Vagina (tissue), 2 donors: Measurements from ENCODE around the gene CABCOCO1. TPM values are rescaled to one million over a fixed set of nuclear protein-coding genes. Genes with fewer than 3 reads are reported as not detected.
A peak's percentile ranks its signal among the peaks of the same experiment; 100 is the strongest.

Experiments used
- DNase-seq, 2 donors: peaks; one replicate each; pipeline ENCODE4 v3.0.0-alpha.2; 2017; ENCODE audit errors: extremely low spot score in 2 of 2
- H3K27ac ChIP-seq: fragments of 200-600 bp; sonication (generic); one replicate; pipeline ENCODE4 v1.5.1; 2019
- H3K27me3 ChIP-seq: fragments of 200-600 bp; sonication (generic); one replicate; pipeline ENCODE4 v1.5.1; 2019
- H3K36me3 ChIP-seq, 2 donors: fragments of 200-600 bp; sonication (generic); one replicate each; pipeline ENCODE4 v1.5.1; 2017 to 2019
- H3K4me1 ChIP-seq: fragments of 200-600 bp; sonication (generic); one replicate; pipeline ENCODE4 v1.5.1; 2019
- H3K4me3 ChIP-seq, 2 donors: fragments of 200-600 bp; sonication (generic); 1 replicate in 1 of 2; 2 replicates in 1 of 2; pipeline ENCODE4 v1.5.1; 2016 to 2019
- H3K9me3 ChIP-seq: fragments of 200-600 bp; sonication (generic); one replicate; pipeline ENCODE4 v1.5.1; 2019
- CTCF ChIP-seq, 3 experiments: fragments of 450-650 bp in 2 of 3; fragments of 200-600 bp in 1 of 3; sonication (generic) in 1 of 3; IDR thresholded peaks; one replicate each; pipeline ENCODE4 v1.5.1; 2017 to 2019; ENCODE audit warnings: antibody characterized with exemption in 3 of 3, mild to moderate bottlenecking in 2 of 3, moderate library complexity in 2 of 3
- POLR2A ChIP-seq, 2 donors: fragments of 450-650 bp; IDR thresholded peaks; one replicate each; pipeline ENCODE4 v1.6.1; 2017; ENCODE audit warnings: antibody characterized with exemption in 2 of 2, mild to moderate bottlenecking in 2 of 2, moderate library complexity in 2 of 2
- POLR2AphosphoS5 ChIP-seq, 2 donors: sonication (generic); formaldehyde crosslinking; IDR thresholded peaks; one replicate each; pipeline ENCODE4 v1.9.0; 2017; ENCODE audit warnings: antibody characterized with exemption in 2 of 2, mild to moderate bottlenecking in 2 of 2, low read depth in 1 of 2; ENCODE audit not compliant: insufficient read depth in 1 of 2
- intact Hi-C: fragments of 100-400 bp; cut with DNase I; formaldehyde crosslinking; loops from one replicate; pipeline ENCODE4 v1.15.1; 2023
- total RNA-seq: library from RNA; depleted of rRNA; stranded (reverse); fragments of >200 nt; gene quantifications from one replicate; pipeline ENCODE4 v1.2.3, GENCODE V29; 2016

The CABCOCO1 gene
- total RNA-seq, 1 donor from 2014 or later = not detected

- DNase-seq = no peak
- Histone ChIP-seq H3K9me3 (no peaks in the 10 kb centered on the region), H3K4me1 (peaks cover 16% of the 10 kb centered on the region), H3K27ac (no peak overlapping the region), H3K4me3 (no peak overlapping the region), H3K36me3 (no peaks in the 10 kb centered on the region), H3K27me3 (no peaks in the 10 kb centered on the region)
- intact Hi-C loops = no loop called here
- TF ChIP-seq POLR2A (IDR thresholded peaks at IDR 0.05) (no peak), CTCF (IDR thresholded peaks at IDR 0.05) (no peak), POLR2AphosphoS5 (IDR thresholded peaks at IDR 0.05; ENCODE audit: insufficient read depth in 1 of 2, low read depth in 1 of 2) (no peak)
Measured at GRCh38 chr10:61627266-61627665, 35.5 kb upstream of the CABCOCO1 start.

GRCh38 chr10:61628151-61628874 is 34.4 kb upstream of the CABCOCO1 start:
- TF ChIP-seq CTCF (IDR thresholded peaks at IDR 0.05) (no peak), POLR2AphosphoS5 (IDR thresholded peaks at IDR 0.05; ENCODE audit: insufficient read depth in 1 of 2, low read depth in 1 of 2) (no peak), POLR2A (IDR thresholded peaks at IDR 0.05) (no peak)
- Histone ChIP-seq H3K27me3 (no peaks in the 10 kb centered on the region), H3K4me3 (no peak overlapping the region), H3K36me3 (no peaks in the 10 kb centered on the region), H3K27ac (no peak overlapping the region), H3K4me1 (peaks cover 9% of the 10 kb centered on the region), H3K9me3 (no peaks in the 10 kb centered on the region)
- intact Hi-C loops = no loop called here
- no peak for DNase-seq

- no peak overlapping the region for H3K4me3 ChIP-seq
- H3K27ac ChIP-seq = no peak overlapping the region
- DNase-seq = no peak
- H3K9me3 ChIP-seq = no peaks in the 10 kb centered on the region
- H3K27me3 ChIP-seq = no peaks in the 10 kb centered on the region
- H3K36me3 ChIP-seq = no peaks in the 10 kb centered on the region
- TF ChIP-seq POLR2AphosphoS5 (IDR thresholded peaks at IDR 0.05; ENCODE audit: insufficient read depth in 1 of 2, low read depth in 1 of 2) = peak in 1 of 2 donors; percentile 27
- TF ChIP-seq POLR2A (IDR thresholded peaks at IDR 0.05) = no peak
- no peak for TF ChIP-seq CTCF (IDR thresholded peaks at IDR 0.05)
- peaks cover 6% of the 10 kb centered on the region for H3K4me1 ChIP-seq
- intact Hi-C loops = no loop called here
Measured at GRCh38 chr10:61628875-61629513, 33.7 kb upstream of the CABCOCO1 start.

- H3K4me3 ChIP-seq = no peak overlapping the region
- TF ChIP-seq POLR2A (IDR thresholded peaks at IDR 0.05) (no peak), CTCF (IDR thresholded peaks at IDR 0.05) (no peak), POLR2AphosphoS5 (IDR thresholded peaks at IDR 0.05; ENCODE audit: insufficient read depth in 1 of 2, low read depth in 1 of 2) (no peak)
- no peak for DNase-seq
- H3K9me3 ChIP-seq = no peaks in the 10 kb centered on the region
- intact Hi-C loops = no loop called here
- H3K4me1 ChIP-seq = peaks cover 6% of the 10 kb centered on the region
- H3K27ac ChIP-seq = no peak overlapping the region
- no peaks in the 10 kb centered on the region for H3K36me3 ChIP-seq
- no peaks in the 10 kb centered on the region for H3K27me3 ChIP-seq
Measured at GRCh38 chr10:61629576-61629975, 33.2 kb upstream of the CABCOCO1 start.
